ENCODE data around the gene RNF167. TPM values are rescaled to one million over a fixed set of nuclear protein-coding genes. Genes with fewer than 3 reads are reported as not detected.

Gene RNF167
- 64.3 and 64.5 TPM in 2 replicates for total RNA-seq

GRCh38 chr17:4939796-4940554, at the start of gene RNF167, which contains the start of gene SLC25A11:
TSS of gene RNF167 (plus strand) at chr17:4940268. CDS start at chr17:4940910, 642 bp downstream.
TSS of gene SLC25A11 (minus strand) at chr17:4940046. CDS start at chr17:4939910, 136 bp downstream.

GRCh38 chr17:4899341-4900230, 40.5 kb upstream of the RNF167 start, which contains the start of gene C17orf107:
TSS of gene C17orf107 (plus strand) at chr17:4899536. CDS start at chr17:4899763, 227 bp downstream.

GRCh38 chr17:4903051-4903818, 36.8 kb upstream of the RNF167 start, which contains the start of gene CHRNE:
TSS of gene CHRNE (minus strand) at chr17:4903098. CDS start at chr17:4903063, 35 bp downstream.

DNA sequence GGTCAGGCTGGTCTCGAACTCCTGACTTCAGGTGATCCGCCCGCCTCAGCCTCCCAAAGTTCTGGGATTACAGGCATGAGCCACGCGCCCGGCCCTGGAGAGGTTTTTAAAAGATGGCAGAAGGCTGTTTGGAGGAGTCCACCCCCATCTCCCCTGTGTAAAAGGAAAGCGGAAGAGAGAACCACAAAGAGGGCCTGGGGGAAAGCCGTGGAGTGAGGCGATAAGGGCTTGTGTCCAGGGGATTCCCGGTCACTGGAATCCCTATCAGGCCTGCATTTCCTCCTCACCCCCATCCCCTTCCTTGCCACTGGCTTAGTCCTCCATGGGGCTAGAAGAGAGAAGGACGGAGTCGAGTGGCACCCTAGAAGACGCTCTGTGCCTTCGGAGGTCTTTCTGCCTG, 8.1 kb upstream of the RNF167 start, which contains the start of gene GP1BA:
TSS of gene GP1BA (plus strand) at position 315 of the 400 bp plus-strand sequence. CDS start 328 bp downstream, outside the sequence.

DNA sequence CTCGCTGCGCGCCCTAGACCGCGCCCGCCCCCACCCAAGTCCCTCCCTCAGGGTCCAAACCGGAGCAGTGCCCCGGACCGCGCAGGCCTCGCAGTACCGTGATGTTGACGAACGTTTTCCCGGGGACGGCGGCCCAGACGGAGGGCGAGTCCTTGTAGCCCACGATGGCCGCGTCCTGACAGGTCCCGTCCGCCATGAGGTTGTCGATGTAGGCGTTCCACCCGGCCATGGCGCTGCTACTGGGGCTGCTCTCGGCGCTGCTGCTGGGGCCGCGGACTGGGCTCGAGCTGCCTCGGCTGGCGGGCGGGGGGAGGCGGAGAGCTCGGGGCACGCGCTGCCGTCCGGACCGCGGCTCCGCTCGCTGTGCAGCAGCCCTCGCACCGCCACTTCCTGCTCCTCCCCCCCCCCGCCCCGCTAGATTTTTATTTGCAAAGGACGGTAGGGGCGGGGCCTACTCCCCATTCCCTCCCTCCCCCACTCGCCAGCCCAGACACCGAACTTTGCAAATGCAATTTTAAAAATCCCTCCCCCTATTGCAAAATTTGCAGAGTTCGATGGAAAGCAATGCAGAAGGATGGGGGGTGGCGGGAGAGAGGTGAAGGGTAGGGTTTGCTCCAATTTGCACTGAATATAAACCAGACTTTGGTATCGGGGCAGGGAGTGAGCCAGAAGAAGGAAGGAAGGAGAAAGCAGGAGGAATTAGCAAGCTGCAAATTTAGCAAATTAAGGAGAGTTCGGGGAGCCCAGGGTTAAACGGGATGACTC, 8.3 kb downstream of the RNF167 start, which contains the start of gene PFN1:
TSS of gene PFN1 (minus strand) at position 365 of the 765 bp plus-strand sequence. CDS start at position 229, 136 bp downstream.

GRCh38 chr17:4950746-4951204, 10.7 kb downstream of the RNF167 start, which contains the start of gene ENO3:
TSS of gene ENO3 (plus strand) at chr17:4951119. CDS start at chr17:4951830, 711 bp downstream.

DNA sequence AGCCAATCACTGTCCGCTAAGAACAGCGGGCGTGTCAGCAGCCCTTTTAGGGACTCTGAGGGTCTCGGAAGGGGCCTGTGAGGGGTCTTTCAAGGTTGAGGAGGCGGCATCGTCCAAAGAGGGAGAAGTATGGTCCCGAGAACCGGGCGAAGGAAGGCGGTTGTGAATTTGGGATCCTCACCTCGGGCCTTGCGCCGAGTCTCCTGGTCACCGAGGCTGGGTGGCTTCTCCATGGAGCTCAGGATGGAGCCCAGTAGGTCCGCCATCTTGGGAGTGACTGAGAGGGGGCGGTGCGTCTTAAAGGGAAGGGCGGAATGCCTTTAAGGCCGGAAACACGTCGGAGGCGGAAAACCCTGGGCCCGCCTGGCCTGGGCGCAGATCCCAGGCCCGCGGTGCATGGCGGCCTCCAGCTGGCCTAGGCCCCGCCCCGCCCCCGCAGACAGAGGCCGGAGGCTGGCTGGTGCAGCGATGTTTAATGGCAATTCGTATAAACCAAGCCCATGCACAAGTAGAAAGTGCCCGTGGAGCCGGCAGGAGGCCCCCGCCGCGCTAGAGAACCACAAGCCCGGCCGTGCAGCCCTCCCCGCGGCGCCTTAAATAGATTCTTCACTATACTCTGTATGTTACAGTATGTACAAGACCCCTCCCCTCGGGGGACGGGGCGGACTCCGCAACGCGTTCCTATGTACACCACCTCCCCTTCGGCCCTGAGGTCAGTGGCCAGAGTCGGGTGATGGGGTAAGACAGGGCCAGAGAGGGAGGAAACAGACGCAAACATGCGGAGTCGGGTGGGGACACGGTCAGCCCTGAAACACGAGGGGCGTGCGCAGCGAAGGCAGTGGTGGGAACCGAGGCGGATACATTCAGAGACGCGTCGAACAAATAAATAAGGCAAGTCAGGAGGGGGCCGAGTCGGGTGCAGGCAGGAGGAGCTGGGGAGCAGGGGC, 27.7 kb downstream of the RNF167 start, which contains the start of gene SPAG7:
TSS of gene SPAG7 (minus strand) at position 279 of the 947 bp plus-strand sequence. CDS start at position 266, 13 bp downstream.

DNA sequence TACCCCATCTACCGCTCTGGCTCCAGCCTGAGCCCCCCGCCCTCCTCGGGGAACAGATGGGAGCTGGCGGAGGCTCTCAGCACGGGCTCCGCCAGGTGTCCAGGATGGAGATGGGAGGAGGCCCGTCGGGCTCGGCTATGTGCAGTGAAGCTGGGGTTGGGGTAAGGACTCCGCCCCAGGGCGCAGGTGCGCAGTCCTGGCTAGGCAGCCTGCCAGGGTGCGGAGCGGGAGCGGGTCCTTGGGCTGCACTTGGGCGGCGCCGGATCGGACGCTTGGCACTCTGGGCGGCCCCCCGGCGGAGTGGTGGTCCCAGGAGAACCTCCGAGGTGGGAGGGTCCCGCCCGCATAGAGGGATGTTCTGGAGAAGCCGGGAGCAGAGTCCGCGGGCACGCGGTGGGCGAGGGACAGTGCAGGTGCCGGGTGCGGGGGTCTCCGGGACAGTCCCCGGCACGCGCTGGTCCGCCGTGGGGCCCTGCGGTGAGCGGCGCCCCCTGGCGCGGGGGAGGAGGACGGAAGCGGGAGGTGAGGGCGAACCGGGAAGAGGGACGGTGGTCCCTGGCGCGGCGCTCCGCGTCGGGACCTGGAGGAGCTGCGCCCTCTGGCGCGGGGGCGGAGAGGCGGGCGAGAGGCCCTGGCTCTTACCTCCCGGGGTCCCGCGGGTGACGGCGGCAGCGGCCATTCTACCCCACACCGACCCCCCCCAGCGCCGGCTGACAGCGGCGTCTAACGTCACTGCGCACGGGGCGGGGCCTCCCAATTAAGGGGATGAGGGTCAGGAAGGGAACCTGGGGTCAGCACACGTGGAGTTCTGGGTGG, 47.1 kb downstream of the RNF167 start, which contains the start of gene CAMTA2:
TSS of gene CAMTA2 (minus strand) at position 725 of the 816 bp plus-strand sequence. CDS start 1,453 bp downstream, outside the sequence.

Other genes with a start within 250 kb of the RNF167 start
- gene PELP1, start 236.1 kb upstream of the RNF167 start, total RNA-seq, result 22.5 and 25.9 TPM in 2 replicates
- gene ARRB2, start 229.6 kb upstream of the RNF167 start, total RNA-seq, result 12.9 and 14.4 TPM in 2 replicates
- gene MED11, start 208.8 kb upstream of the RNF167 start, total RNA-seq, result 31.5 and 34.9 TPM in 2 replicates
- 0.29 TPM in 1 of 2 replicates, not detected in the other for gene ZMYND15, start 200.4 kb upstream of the RNF167 start, total RNA-seq
- 1.2 and 1.7 TPM in 2 replicates for gene CXCL16, start 200.3 kb upstream of the RNF167 start, total RNA-seq
- gene TM4SF5, start 168.4 kb upstream of the RNF167 start, total RNA-seq, result not detected in 2 replicates
- not detected in 2 replicates for gene VMO1, start 153.9 kb upstream of the RNF167 start, total RNA-seq
- not detected in 2 replicates for gene GLTPD2, start 151.3 kb upstream of the RNF167 start, total RNA-seq
- 350 and 452 TPM in 2 replicates for gene PSMB6, start 144.1 kb upstream of the RNF167 start, total RNA-seq
- gene PLD2, start 133.1 kb upstream of the RNF167 start, total RNA-seq, result 19.8 and 28.3 TPM in 2 replicates
- 22.2 and 26.2 TPM in 2 replicates for gene MINK1, start 106.9 kb upstream of the RNF167 start, total RNA-seq
- gene C17orf107, start 40.7 kb upstream of the RNF167 start, total RNA-seq, result 4.3 and 5.7 TPM in 2 replicates
- gene CHRNE, start 37.2 kb upstream of the RNF167 start, total RNA-seq, result 0.35 and 0.86 TPM in 2 replicates
- gene GP1BA, start 8.0 kb upstream of the RNF167 start, total RNA-seq, result not detected in 2 replicates
- gene SLC25A11, start 222 bp upstream of the RNF167 start, total RNA-seq, result 61.9 and 65.2 TPM in 2 replicates
- gene PFN1, start 8.3 kb downstream of the RNF167 start, total RNA-seq, result 1,248 and 1,319 TPM in 2 replicates
- 3.4 TPM in 1 of 2 replicates, not detected in the other for gene ENO3, start 10.9 kb downstream of the RNF167 start, total RNA-seq
- 60.0 and 64.9 TPM in 2 replicates for gene SPAG7, start 27.5 kb downstream of the RNF167 start, total RNA-seq
- gene CAMTA2, start 47.4 kb downstream of the RNF167 start, total RNA-seq, result 15.6 and 36.6 TPM in 2 replicates
- gene INCA1, start 57.3 kb downstream of the RNF167 start, total RNA-seq, result under 0.01 and 0.53 TPM in 2 replicates
- gene KIF1C, start 57.7 kb downstream of the RNF167 start, total RNA-seq, result 49.3 and 54.8 TPM in 2 replicates
- gene SLC52A1, start 95.2 kb downstream of the RNF167 start, total RNA-seq, result 0.29 and 0.71 TPM in 2 replicates
- 0.89 and 1.7 TPM in 2 replicates for gene ZFP3, start 138.2 kb downstream of the RNF167 start, total RNA-seq
- 3.5 and 6.6 TPM in 2 replicates for gene ZNF232, start 171.6 kb downstream of the RNF167 start, total RNA-seq
- 0.18 TPM in 1 of 2 replicates, not detected in the other for gene USP6, start 175.8 kb downstream of the RNF167 start, total RNA-seq